OCI-LY3 (cell line): ENCODE measurements around the gene OR4F15.

Experiments
- H2AFZ ChIP-seq: fragments of 200-600, 300-600 bp; shearing (Covaris generic); 2 replicates; pipeline ENCODE4 v1.6.0; 2014; ENCODE audit warnings: antibody characterized with exemption, low read depth, low read length
- H3K27ac ChIP-seq: fragments of 200-600, 300-600 bp; sonication (generic); 2 replicates; pipeline ENCODE4 v1.5.1; 2014; ENCODE audit warnings: mild to moderate bottlenecking, low read length, moderate library complexity, mixed read lengths
- H3K27me3 ChIP-seq: fragments of 200-600, 300-600 bp; sonication (generic); 2 replicates; pipeline ENCODE4 v1.6.1; 2014; ENCODE audit warnings: low read depth, low read length, mixed read lengths
- H3K36me3 ChIP-seq: fragments of 200-600, 300-600 bp; sonication (generic); replicated peaks from 2 replicates; pipeline ENCODE3; 2014; ENCODE audit warnings: low read depth, low read length, mixed read lengths
- H3K4me1 ChIP-seq: fragments of 300-600, 200-600 bp; sonication (generic); 2 replicates; pipeline ENCODE4 v1.6.1; 2014; ENCODE audit warnings: low read length, mixed read lengths
- H3K4me2 ChIP-seq: fragments of 200-600, 300-600 bp; sonication (generic); 2 replicates; pipeline ENCODE4 v1.6.1; 2014; ENCODE audit warnings: low read length, mixed read lengths
- H3K4me3 ChIP-seq: fragments of 300-600, 200-600 bp; sonication (generic); 2 replicates; pipeline ENCODE4 v1.5.1; 2014; ENCODE audit warnings: antibody characterized with exemption, mild to moderate bottlenecking, low read length, moderate library complexity
- H3K79me2 ChIP-seq: fragments of 300-600, 200-600 bp; shearing (Covaris generic); 2 replicates; pipeline ENCODE4 v1.6.1; 2014; ENCODE audit warnings: mild to moderate bottlenecking, low read length, mixed read lengths
- H3K9ac ChIP-seq: fragments of 300-600, 200-600 bp; shearing (Covaris generic); 2 replicates; pipeline ENCODE4 v1.6.0; 2014; ENCODE audit warnings: mild to moderate bottlenecking, low read length, moderate library complexity
- H3K9me3 ChIP-seq: fragments of 200-600, 300-600 bp; shearing (Covaris generic); 2 replicates; pipeline ENCODE4 v1.6.1; 2014; ENCODE audit warnings: low read length, mixed read lengths; ENCODE audit not compliant: insufficient read depth
- H4K20me1 ChIP-seq: fragments of 200-600, 300-600 bp; sonication (generic); 2 replicates; pipeline ENCODE4 v1.6.1; 2016; ENCODE audit warnings: low read length, mixed read lengths; ENCODE audit not compliant: insufficient read depth
- EZH2phosphoT487 ChIP-seq: fragments of 200-600 bp; shearing (Covaris generic); IDR thresholded peaks from 2 replicates; pipeline ENCODE4 v1.6.1; 2018; ENCODE audit warnings: antibody characterized with exemption, mixed run types, low read depth
- TF ChIP-seq, protein P1 (sequence below): fragments of 200-600, 300-600 bp; sonication (generic); IDR thresholded peaks from 2 replicates; pipeline ENCODE4 v1.5.1; 2014; ENCODE audit warnings: antibody characterized with exemption, low read length, low read depth

The OR4F15 gene

GRCh38 chr15:101807345-101807945, 4.6 kb upstream of the OR4F15 start:
- Histone ChIP-seq H3K27ac (no peak overlapping the region), H3K4me2 (no peak overlapping the region), H3K4me3 (no peak overlapping the region), H3K27me3 (peaks cover 8% of the 10 kb centered on the region; the same call in 1 of the 2 replicates), H3K4me1 (no peaks in the 10 kb centered on the region), H3K9ac (no peak overlapping the region), H3K9me3 (no peaks in the 10 kb centered on the region), H3K36me3 (no peaks in the 10 kb centered on the region), H3K79me2 (no peaks in the 10 kb centered on the region), H4K20me1 (no peaks in the 10 kb centered on the region), H2AFZ (no peak overlapping the region)
- TF ChIP-seq, protein P1, sequence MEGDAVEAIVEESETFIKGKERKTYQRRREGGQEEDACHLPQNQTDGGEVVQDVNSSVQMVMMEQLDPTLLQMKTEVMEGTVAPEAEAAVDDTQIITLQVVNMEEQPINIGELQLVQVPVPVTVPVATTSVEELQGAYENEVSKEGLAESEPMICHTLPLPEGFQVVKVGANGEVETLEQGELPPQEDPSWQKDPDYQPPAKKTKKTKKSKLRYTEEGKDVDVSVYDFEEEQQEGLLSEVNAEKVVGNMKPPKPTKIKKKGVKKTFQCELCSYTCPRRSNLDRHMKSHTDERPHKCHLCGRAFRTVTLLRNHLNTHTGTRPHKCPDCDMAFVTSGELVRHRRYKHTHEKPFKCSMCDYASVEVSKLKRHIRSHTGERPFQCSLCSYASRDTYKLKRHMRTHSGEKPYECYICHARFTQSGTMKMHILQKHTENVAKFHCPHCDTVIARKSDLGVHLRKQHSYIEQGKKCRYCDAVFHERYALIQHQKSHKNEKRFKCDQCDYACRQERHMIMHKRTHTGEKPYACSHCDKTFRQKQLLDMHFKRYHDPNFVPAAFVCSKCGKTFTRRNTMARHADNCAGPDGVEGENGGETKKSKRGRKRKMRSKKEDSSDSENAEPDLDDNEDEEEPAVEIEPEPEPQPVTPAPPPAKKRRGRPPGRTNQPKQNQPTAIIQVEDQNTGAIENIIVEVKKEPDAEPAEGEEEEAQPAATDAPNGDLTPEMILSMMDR: no peak
- TF ChIP-seq EZH2phosphoT487: no peak

- Histone ChIP-seq H4K20me1 (no peaks in the 10 kb centered on the region), H3K79me2 (no peaks in the 10 kb centered on the region), H3K27ac (no peak overlapping the region), H3K9ac (no peak overlapping the region), H3K36me3 (no peaks in the 10 kb centered on the region), H3K4me2 (no peak overlapping the region), H3K4me1 (no peaks in the 10 kb centered on the region), H3K4me3 (no peak overlapping the region), H3K27me3 (peaks cover 8% of the 10 kb centered on the region; the same call in 1 of the 2 replicates), H3K9me3 (no peaks in the 10 kb centered on the region), H2AFZ (no peak overlapping the region)
- TF ChIP-seq, protein P1: no peak
- TF ChIP-seq EZH2phosphoT487: no peak
Measured at GRCh38 chr15:101808201-101808600, 3.8 kb upstream of the OR4F15 start.

GRCh38 chr15:101810456-101810855, 1.5 kb upstream of the OR4F15 start:
- H3K27me3 ChIP-seq: 0 out of 2 replicates have a peak, but pooled peaks cover 1% of the 10 kb centered on the region

DNA sequence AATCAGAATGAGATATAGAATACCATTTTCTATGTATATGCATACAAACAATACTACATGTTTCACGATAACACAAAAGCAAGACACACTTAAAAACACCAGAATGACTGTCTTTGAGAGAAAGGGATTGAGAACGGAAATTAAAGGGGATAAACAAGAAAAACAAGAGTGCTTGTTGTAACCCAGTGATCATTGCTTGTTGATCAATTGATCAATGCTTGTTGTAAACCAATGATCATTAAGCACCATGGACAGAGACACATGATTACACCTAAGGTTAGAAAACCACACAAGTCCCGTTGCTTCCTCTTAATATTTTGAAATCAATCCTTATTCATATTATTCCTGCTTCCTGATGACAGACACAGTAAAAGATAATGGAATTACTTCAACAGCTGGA, 1.1 kb upstream of the OR4F15 start:
- Histone ChIP-seq H3K9ac (no peak overlapping the region), H3K36me3 (no peaks in the 10 kb centered on the region), H3K4me1 (no peaks in the 10 kb centered on the region), H3K9me3 (no peaks in the 10 kb centered on the region), H3K79me2 (no peaks in the 10 kb centered on the region), H3K27me3 (0 out of 2 replicates have a peak, but pooled peaks cover 4% of the 10 kb centered on the region), H4K20me1 (no peaks in the 10 kb centered on the region), H2AFZ (no peak overlapping the region), H3K27ac (no peak overlapping the region), H3K4me2 (no peak overlapping the region), H3K4me3 (no peak overlapping the region)
- TF ChIP-seq, protein P1: no peak
- TF ChIP-seq EZH2phosphoT487: no peak

More at GRCh38 chr15:101810456-101810855, 1.5 kb upstream of the OR4F15 start:
- H3K9me3 ChIP-seq: no peaks in the 10 kb centered on the region
- no peak overlapping the region for H3K4me2 ChIP-seq
- no peaks in the 10 kb centered on the region for H3K79me2 ChIP-seq
- H3K9ac ChIP-seq: no peak overlapping the region
- no peak overlapping the region for H3K4me3 ChIP-seq
- no peaks in the 10 kb centered on the region for H3K4me1 ChIP-seq
- TF ChIP-seq, protein P1: no peak
- no peak for TF ChIP-seq EZH2phosphoT487
- no peaks in the 10 kb centered on the region for H4K20me1 ChIP-seq
- H2AFZ ChIP-seq: no peak overlapping the region
- H3K36me3 ChIP-seq: no peaks in the 10 kb centered on the region
- H3K27ac ChIP-seq: no peak overlapping the region
